Mucosa of rectum (tissue), 2 donors: ENCODE measurements around the gene KHDRBS2.

ENCODE experiments used
- H3K27ac ChIP-seq, 2 donors: one replicate each; pipeline ENCODE4 v1.7.0; 2013; ENCODE audit warnings: inconsistent platforms in 2 of 2, low read depth in 2 of 2, low read length in 2 of 2
- H3K27me3 ChIP-seq, 2 donors: one replicate each; pipeline ENCODE4 v1.7.0; 2013; ENCODE audit warnings: low read length in 2 of 2; ENCODE audit not compliant: control insufficient read depth in 2 of 2, insufficient read depth in 2 of 2
- H3K36me3 ChIP-seq, 2 donors: one replicate each; pipeline ENCODE4 v1.7.0; 2013; ENCODE audit warnings: low read length in 2 of 2; ENCODE audit not compliant: control insufficient read depth in 2 of 2, insufficient read depth in 2 of 2
- H3K4me1 ChIP-seq, 2 donors: one replicate each; pipeline ENCODE4 v1.7.0; 2013; ENCODE audit warnings: low read length in 2 of 2, mild to moderate bottlenecking in 1 of 2; ENCODE audit not compliant: control insufficient read depth in 2 of 2, insufficient read depth in 2 of 2
- H3K4me3 ChIP-seq, 2 donors: one replicate each; pipeline ENCODE4 v1.7.0; 2013; ENCODE audit warnings: low read length in 2 of 2
- H3K9ac ChIP-seq, 2 donors: one replicate each; pipeline ENCODE4 v1.7.0; 2013; ENCODE audit warnings: low read length in 2 of 2, low read depth in 1 of 2, mild to moderate bottlenecking in 1 of 2
- H3K9me3 ChIP-seq, 2 donors: one replicate each; pipeline ENCODE4 v1.7.0; 2013; ENCODE audit warnings: low read length in 2 of 2; ENCODE audit not compliant: control insufficient read depth in 2 of 2
- donor health status: healthy.
- donor health status: Normal muscosa, but diverticular disease.

KHDRBS2 gene

GRCh38 chr6:62283796-62284411 lies 2.1 kb downstream of the KHDRBS2 start:
- Histone ChIP-seq H3K27me3 (no peaks in the 10 kb centered on the region), H3K27ac (peak overlapping the region in 1 of 2 donors; percentile 27), H3K9me3 (no peaks in the 10 kb centered on the region), H3K4me1 (peaks cover 0 to 2% of the 10 kb centered on the region in 2 donors), H3K9ac (no peak overlapping the region), H3K36me3 (no peaks in the 10 kb centered on the region), H3K4me3 (no peak overlapping the region)

DNA sequence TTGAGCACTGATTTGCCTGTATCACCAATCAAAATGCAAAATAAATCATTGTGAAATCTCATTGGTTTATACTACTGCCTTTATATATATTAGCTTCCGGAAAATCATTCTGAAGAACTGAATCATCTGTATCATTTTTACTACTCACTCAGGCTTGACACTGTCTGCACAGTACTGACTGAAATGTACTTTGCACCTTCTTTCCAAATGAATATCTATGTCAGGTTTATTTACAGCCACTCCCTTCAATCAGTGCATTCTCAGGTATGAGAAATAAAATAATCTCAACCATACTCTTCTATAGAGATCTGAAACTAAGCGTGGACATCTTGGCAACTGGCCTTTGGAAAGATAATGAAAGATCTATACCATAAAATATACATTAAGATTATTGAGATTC lies 2.7 kb downstream of the KHDRBS2 start:
- H3K36me3 ChIP-seq: no peaks in the 10 kb centered on the region
- H3K4me1 ChIP-seq: peaks cover 0 to 2% of the 10 kb centered on the region in 2 donors
- peak overlapping the region in 1 of 2 donors; percentile 27 for H3K27ac ChIP-seq
- H3K9ac ChIP-seq: no peak overlapping the region
- no peak overlapping the region for H3K4me3 ChIP-seq
- no peaks in the 10 kb centered on the region for H3K27me3 ChIP-seq
- no peaks in the 10 kb centered on the region for H3K9me3 ChIP-seq

GRCh38 chr6:62280099-62280498 lies 5.9 kb downstream of the KHDRBS2 start:
- Histone ChIP-seq H3K4me3 (no peak overlapping the region), H3K4me1 (no peaks in the 10 kb centered on the region), H3K36me3 (no peaks in the 10 kb centered on the region), H3K27me3 (no peaks in the 10 kb centered on the region), H3K9me3 (no peaks in the 10 kb centered on the region), H3K27ac (no peak overlapping the region), H3K9ac (no peak overlapping the region)

GRCh38 chr6:62272114-62272513 lies 13.9 kb downstream of the KHDRBS2 start:
- Histone ChIP-seq H3K4me3 (no peak overlapping the region), H3K4me1 (no peaks in the 10 kb centered on the region), H3K27ac (no peak overlapping the region), H3K27me3 (no peaks in the 10 kb centered on the region), H3K36me3 (no peaks in the 10 kb centered on the region), H3K9me3 (no peaks in the 10 kb centered on the region), H3K9ac (no peak overlapping the region)

DNA sequence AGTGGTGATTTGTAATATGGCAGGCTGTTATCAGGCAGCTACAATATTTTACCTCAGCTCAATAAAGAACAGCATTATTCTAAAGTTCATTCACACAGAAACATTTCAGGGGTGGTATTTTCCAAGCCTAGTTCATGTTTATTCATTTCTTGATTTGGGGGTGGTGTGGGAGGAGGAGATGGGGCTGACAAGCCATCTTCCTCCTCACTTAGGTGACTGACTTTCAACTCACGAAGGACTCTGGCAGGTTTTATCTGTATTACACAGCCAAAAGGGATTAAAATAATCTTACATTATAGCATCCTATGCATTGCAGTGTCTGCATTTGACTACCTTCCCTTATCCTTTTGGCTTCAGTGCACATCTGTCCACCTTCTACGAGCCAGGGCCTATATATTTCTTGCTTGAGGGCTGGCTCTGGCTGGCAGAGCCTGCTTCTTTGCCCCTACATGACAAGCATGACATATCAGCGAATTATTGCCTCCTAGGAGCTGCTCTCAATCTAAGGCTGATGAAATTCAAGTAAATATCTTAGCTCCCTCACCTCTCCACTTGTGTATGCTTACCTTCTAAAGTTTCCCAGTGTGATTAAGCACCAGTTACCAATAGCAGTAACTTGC lies 20.0 kb downstream of the KHDRBS2 start:
- Histone ChIP-seq H3K9me3 (no peaks in the 10 kb centered on the region), H3K4me3 (no peak overlapping the region), H3K36me3 (no peaks in the 10 kb centered on the region), H3K27ac (no peak overlapping the region), H3K9ac (no peak overlapping the region), H3K4me1 (no peaks in the 10 kb centered on the region), H3K27me3 (no peaks in the 10 kb centered on the region)

DNA sequence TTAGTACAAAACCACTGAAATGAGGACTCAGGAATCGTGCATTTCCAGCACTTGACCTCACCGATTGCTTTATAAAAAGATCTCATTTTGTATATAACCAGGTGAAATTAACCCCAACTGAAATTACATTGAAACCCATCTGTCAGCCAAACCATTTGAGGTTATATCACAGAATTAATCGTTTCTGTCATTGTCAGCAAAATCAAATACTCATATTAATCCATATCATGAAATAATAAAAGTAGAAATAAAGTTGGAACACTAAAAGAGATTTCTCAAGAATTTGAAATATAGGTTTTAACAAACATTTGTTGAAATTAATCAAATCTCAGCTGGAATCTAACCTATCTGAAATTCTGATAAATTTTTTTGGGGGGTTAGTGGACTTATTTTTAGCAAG lies 23.7 kb downstream of the KHDRBS2 start:
- Histone ChIP-seq H3K36me3 (no peaks in the 10 kb centered on the region), H3K27ac (no peak overlapping the region), H3K4me1 (no peaks in the 10 kb centered on the region), H3K27me3 (no peaks in the 10 kb centered on the region), H3K4me3 (no peak overlapping the region), H3K9ac (no peak overlapping the region), H3K9me3 (no peaks in the 10 kb centered on the region)

- Histone ChIP-seq H3K4me1 (no peaks in the 10 kb centered on the region), H3K27ac (no peak overlapping the region), H3K4me3 (no peak overlapping the region)
These were observed 39.9 kb downstream of the KHDRBS2 start for GRCh38 chr6:62246087-62246486.

DNA sequence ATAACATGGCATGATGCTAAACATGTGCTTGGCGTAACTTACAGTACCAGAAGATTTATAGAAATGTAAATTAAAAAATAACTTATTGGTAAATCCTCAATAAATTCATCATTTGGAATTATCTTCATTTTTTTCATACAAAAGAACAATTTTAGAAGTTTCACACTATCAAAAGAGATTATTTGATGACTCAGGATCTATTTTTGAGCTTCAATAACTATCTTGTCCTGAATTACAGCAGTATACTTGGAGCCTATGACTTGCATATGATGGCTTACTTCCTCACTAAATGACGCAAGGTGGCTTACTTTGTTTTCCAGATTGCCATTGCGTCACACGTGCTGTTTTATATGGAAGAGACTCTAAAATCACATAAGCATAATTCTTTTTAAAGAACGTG lies 49.2 kb downstream of the KHDRBS2 start:
- Histone ChIP-seq H3K9ac (no peak overlapping the region), H3K4me3 (no peak overlapping the region), H3K4me1 (no peaks in the 10 kb centered on the region), H3K36me3 (no peaks in the 10 kb centered on the region), H3K27me3 (no peaks in the 10 kb centered on the region), H3K27ac (no peak overlapping the region), H3K9me3 (no peaks in the 10 kb centered on the region)

More at GRCh38 chr6:62246087-62246486, 39.9 kb downstream of the KHDRBS2 start:
- no peak overlapping the region for H3K9ac ChIP-seq
- H3K27me3 ChIP-seq: no peaks in the 10 kb centered on the region
- no peaks in the 10 kb centered on the region for H3K36me3 ChIP-seq
- no peaks in the 10 kb centered on the region for H3K9me3 ChIP-seq

GRCh38 chr6:62229231-62229630 lies 56.8 kb downstream of the KHDRBS2 start:
- Histone ChIP-seq H3K36me3 (no peaks in the 10 kb centered on the region), H3K9me3 (no peaks in the 10 kb centered on the region), H3K9ac (no peak overlapping the region), H3K27ac (no peak overlapping the region), H3K4me1 (no peaks in the 10 kb centered on the region), H3K27me3 (no peaks in the 10 kb centered on the region), H3K4me3 (no peak overlapping the region)

GRCh38 chr6:62217866-62218265 lies 68.2 kb downstream of the KHDRBS2 start:
- H3K36me3 ChIP-seq: no peaks in the 10 kb centered on the region
- no peaks in the 10 kb centered on the region for H3K4me1 ChIP-seq
- H3K9me3 ChIP-seq: no peaks in the 10 kb centered on the region
- H3K4me3 ChIP-seq: no peak overlapping the region
- no peaks in the 10 kb centered on the region for H3K27me3 ChIP-seq
- no peak overlapping the region for H3K27ac ChIP-seq
- no peak overlapping the region for H3K9ac ChIP-seq
